Type B pancreatic cell (in vitro differentiated cells): ENCODE measurements around the gene GRHL3. TPM values are rescaled to one million over a fixed set of nuclear protein-coding genes. Genes with fewer than 3 reads are reported as not detected.
A peak's percentile ranks its signal among the peaks of the same experiment; 100 is the strongest.

ENCODE experiments used
- DNase-seq: peaks from one replicate; pipeline ENCODE4 v3.0.0; 2021; ENCODE audit warnings: mixed read lengths; ENCODE audit not compliant: unreplicated experiment; ENCODE audit errors: extremely low spot score
- H3K27ac Mint-ChIP-seq: 2 replicates; pipeline ENCODE4 v1.8.0; 2021; ENCODE audit warnings: mild to moderate bottlenecking, mixed read lengths
- H3K27me3 Mint-ChIP-seq: 2 replicates; pipeline ENCODE4 v1.8.0; 2021; ENCODE audit warnings: mixed read lengths
- H3K36me3 Mint-ChIP-seq: 2 replicates; pipeline ENCODE4 v1.8.0; 2021; ENCODE audit warnings: mixed read lengths
- H3K4me1 Mint-ChIP-seq: one replicate; pipeline ENCODE4 v1.8.0; 2021; ENCODE audit warnings: mixed read lengths; ENCODE audit not compliant: unreplicated experiment
- H3K4me3 Mint-ChIP-seq: 2 replicates; pipeline ENCODE4 v1.8.0; 2021; ENCODE audit warnings: mild to moderate bottlenecking, mixed read lengths
- H3K9me3 Mint-ChIP-seq: 2 replicates; pipeline ENCODE4 v1.8.0; 2021; ENCODE audit warnings: mixed read lengths
- CTCF ChIP-seq: fragments of 200-600 bp; sonication (generic); conservative IDR thresholded peaks from 2 replicates; pipeline ENCODE4 v1.5.0; 2021; ENCODE audit warnings: antibody characterized with exemption, mild to moderate bottlenecking
- total RNA-seq: library from RNA; stranded (reverse); gene quantifications from 2 replicates; pipeline ENCODE4 v1.2.1, GENCODE V29; 2021; ENCODE audit warnings: low replicate concordance

GRHL3 gene
- total RNA-seq, 1 donor from 2014 or later = 70.6 TPM

- Mint-ChIP-seq H3K4me1 (peaks cover 31% of the 10 kb centered on the region), H3K4me3 (no peak overlapping the region), H3K36me3 (no peaks in the 10 kb centered on the region), H3K27ac (no peak overlapping the region), H3K27me3 (peaks cover 4% of the 10 kb centered on the region), H3K9me3 (no peaks in the 10 kb centered on the region)
- no peak for DNase-seq
- TF ChIP-seq CTCF = no peak
These were observed 29.1 kb upstream of the GRHL3 start for GRCh38 chr1:24289937-24290595.

GRCh38 chr1:24290933-24291487, 28.1 kb upstream of the GRHL3 start:
- Mint-ChIP-seq H3K27me3 (peaks cover 4% of the 10 kb centered on the region), H3K4me3 (no peak overlapping the region), H3K4me1 (peaks cover 39% of the 10 kb centered on the region), H3K27ac (peak overlapping the region; percentile 27), H3K9me3 (no peaks in the 10 kb centered on the region), H3K36me3 (no peaks in the 10 kb centered on the region)
- no peak for TF ChIP-seq CTCF
- no peak for DNase-seq

- H3K4me1 Mint-ChIP-seq = peaks cover 31% of the 10 kb centered on the region
- no peaks in the 10 kb centered on the region for H3K9me3 Mint-ChIP-seq
- H3K27me3 Mint-ChIP-seq = peaks cover 4% of the 10 kb centered on the region
- no peak for TF ChIP-seq CTCF
- DNase-seq = no peak
- H3K4me3 Mint-ChIP-seq = no peak overlapping the region
- H3K36me3 Mint-ChIP-seq = no peaks in the 10 kb centered on the region
- peak overlapping the region; percentile 27 for H3K27ac Mint-ChIP-seq
These were observed 27.1 kb upstream of the GRHL3 start for GRCh38 chr1:24292103-24292502.

GRCh38 chr1:24292887-24293286, 26.3 kb upstream of the GRHL3 start:
- Mint-ChIP-seq H3K4me3 (no peak overlapping the region), H3K36me3 (no peaks in the 10 kb centered on the region), H3K27me3 (peaks cover 4% of the 10 kb centered on the region), H3K4me1 (peaks cover 30% of the 10 kb centered on the region), H3K27ac (peak overlapping the region; percentile 43), H3K9me3 (no peaks in the 10 kb centered on the region)
- no peak for DNase-seq
- no peak for TF ChIP-seq CTCF

GRCh38 chr1:24293392-24294227, 25.5 kb upstream of the GRHL3 start:
- H3K27ac Mint-ChIP-seq = peak overlapping the region; percentile 95

More at GRCh38 chr1:24293392-24294227, 25.5 kb upstream of the GRHL3 start:
- Mint-ChIP-seq H3K27me3 (peaks cover 4% of the 10 kb centered on the region), H3K4me1 (peaks cover 30% of the 10 kb centered on the region), H3K4me3 (peak overlapping the region; percentile 21), H3K36me3 (no peaks in the 10 kb centered on the region), H3K9me3 (no peaks in the 10 kb centered on the region)
- no peak for TF ChIP-seq CTCF
- DNase-seq = no peak
